Measurements from ENCODE around the gene PHKB. TPM values are rescaled to one million over a fixed set of nuclear protein-coding genes. Genes with fewer than 3 reads are reported as not detected.

Gene PHKB
- total RNA-seq, 1 donor from 2014 or later = 72.1 TPM

DNA sequence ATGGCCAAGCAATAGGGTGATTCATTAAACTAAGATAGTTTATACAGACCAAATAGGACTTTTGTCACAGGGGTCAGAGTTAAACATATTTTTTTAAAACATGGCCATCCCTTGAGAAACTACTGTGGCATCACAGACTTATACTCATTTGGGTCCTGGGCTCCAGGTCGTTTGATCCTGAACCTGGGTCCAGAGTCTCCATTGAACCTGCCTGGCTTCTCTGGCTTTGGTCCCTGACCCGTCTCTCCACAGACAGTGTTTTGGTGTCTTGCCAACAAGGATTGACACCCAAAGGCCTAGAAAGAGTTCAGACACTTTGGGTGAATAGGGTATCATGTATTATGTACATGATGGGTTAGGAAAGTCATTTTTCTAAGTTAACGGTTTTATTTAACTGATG is 236.7 kb downstream of the PHKB start:
- no peak for ATAC-seq (ENCODE audit: poor library complexity)
- intact Hi-C loops (cut with DNase I) = no loop called here
- no peak for DNase-seq

DNA sequence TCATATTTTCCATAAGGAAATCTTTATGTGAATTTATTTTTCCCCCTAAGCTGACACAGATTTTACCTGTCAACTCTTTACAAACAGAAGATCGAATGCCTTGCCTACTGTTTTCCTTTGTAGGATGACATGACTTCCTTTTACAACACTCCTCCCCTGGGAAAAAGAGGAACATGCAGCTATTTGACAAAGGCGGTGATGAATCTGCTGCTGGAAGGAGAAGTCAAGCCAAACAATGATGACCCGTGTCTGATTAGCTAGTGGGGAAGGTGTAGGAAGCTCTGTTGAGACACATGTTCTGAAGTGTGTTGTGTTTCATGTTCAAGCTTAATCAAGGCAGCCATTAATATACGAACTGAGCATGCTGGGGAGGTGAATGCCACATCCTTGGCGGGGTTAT is 238.0 kb downstream of the PHKB start:
- DNase-seq (no peak), ATAC-seq (ENCODE audit: poor library complexity) (no peak)
- intact Hi-C loops (cut with DNase I) = no loop called here

DNA sequence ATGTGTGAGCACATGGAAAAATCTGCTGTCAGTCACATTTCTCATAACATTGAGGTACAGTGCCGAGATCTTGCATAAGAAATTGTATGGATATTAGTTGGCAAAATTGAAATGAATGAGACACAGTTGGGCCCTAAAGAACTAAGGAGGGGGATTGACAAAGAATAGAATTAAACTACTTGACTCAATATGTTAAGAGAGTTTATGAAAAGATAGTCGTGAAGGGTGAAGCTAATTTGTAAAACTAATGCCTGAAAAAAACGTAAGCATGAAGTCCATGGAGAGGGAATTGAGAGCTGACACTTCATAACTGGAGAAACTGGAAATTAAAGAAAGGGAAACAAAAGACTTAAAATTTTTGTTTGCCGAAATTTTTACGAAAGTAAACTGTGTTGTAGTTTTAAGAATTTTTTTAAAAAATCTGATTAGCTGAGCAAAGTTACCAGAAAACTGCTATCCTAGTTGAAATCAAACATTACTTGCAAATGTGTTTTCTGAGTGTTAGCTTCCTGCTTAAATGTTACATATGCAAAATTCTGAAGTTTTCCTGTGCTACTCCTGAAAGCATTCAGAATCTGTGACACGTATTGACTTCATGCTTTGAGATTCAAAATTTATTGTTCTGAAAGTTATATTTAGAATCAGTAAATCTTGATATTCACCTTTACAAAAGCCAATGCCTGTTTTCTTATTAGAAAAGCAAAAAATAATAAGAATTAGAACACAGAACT is 239.9 kb downstream of the PHKB start:
- ATAC-seq (ENCODE audit: poor library complexity) (no peak), DNase-seq (no peak)
- intact Hi-C loops (cut with DNase I) = no loop called here

DNA sequence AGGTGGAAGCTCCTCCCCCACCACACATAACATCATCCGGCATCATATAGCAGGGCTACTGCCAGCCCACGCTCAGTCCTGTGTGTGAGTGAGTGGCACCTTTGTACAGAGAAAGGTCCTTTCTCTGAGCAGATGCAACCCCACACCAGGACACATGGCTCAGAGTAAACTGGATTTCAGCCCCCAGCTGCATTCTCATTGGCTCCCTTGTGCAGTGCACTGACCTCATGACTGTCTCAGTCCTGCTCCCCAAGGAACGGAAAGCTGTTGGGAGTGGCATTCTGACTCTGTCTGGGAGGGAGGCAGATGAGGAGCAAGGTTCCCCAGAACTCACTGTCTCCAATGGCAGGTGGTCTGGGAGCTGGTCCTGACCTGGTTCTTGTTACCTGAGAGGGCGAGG is 244.1 kb downstream of the PHKB start:
- DNase-seq (no peak), ATAC-seq (ENCODE audit: poor library complexity) (no peak)
- intact Hi-C loops (cut with DNase I) = no loop called here

DNA sequence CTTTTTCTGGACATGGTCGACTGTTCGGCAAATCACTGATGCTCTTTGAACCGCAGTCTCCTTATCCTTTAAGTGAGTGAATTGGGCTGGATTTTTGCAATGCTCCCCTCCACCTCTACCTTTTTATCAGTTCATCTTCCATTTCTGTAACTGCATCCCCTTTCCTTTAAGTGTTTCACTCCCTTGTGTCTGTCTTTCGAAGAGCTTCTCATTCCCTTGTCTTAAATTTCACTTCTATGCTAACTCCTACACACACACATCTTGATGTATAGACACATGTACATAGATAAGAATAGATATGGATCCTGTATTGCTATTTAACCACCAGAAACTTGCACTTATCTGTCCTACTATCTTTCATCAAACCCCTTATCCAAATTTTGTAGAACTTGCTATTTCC is 250.7 kb downstream of the PHKB start:
- intact Hi-C loops (cut with DNase I) = no loop called here
- DNase-seq (no peak), ATAC-seq (ENCODE audit: poor library complexity) (no peak)

DNA sequence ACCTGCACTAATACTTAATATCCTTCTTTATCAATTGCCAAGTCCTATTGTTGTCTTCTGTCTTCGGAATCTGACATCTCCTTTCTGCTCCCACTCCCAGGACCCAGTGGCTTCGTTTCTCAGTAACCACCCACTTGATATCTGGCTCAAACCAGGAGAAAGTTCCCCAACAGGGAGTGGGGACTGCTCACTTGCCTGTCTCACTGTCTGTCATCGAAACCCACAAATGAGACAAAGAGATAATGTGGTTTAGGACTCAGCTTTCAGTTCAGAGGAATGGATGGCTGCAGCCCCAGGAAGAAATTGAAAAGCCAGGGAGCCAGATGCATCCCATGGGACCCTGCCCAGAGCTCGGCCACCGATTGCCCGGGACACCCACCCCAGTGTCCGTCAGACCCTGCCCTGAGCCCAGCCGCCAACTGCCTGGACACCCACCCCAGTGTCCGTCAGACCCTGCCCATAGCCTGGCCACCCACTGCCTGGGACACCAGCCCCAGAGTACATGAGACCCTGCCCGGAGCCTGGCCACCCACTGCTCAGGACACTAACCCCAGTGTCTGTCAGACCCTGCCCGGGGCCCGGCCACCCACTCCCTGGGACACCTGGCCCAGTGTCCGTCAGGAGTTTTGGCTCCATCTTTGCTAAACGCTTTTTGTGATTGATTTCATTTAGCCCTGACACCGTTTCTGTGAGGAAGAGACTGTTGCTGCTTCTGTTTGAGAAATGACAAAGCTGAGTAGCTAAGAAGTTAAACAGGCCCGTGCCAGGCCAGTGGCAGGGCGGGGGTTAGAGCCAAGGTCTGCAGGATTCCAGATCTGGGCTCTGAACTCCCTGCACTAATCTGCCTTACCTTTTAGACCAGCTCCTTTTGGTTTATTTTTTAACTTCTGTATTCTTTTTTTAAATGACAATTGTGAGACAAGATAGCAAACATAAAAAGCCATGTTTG is 251.4 kb downstream of the PHKB start:
- no peak for DNase-seq
- intact Hi-C loops (cut with DNase I) = no loop called here
- no peak for ATAC-seq (ENCODE audit: poor library complexity)

DNA sequence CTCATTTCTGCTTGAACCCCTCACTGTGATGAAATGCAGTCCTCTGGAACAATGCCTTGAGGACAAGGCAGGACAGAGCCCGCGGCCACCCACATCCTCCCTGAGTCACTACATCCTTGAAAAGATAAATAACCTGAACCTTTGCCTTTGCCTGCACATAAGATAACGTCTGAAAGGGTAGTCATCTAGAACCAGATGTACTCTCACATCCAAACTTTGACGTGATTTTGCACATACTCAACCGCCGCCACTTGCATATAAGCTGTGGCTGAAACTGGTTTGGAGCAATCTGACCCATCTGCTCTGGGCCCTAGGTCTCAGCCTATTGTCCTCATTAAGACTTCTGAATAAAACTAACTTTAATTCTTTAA is 252.1 kb downstream of the PHKB start:
- no peak for ATAC-seq (ENCODE audit: poor library complexity)
- intact Hi-C loops (cut with DNase I) = no loop called here
- no peak for DNase-seq

DNA sequence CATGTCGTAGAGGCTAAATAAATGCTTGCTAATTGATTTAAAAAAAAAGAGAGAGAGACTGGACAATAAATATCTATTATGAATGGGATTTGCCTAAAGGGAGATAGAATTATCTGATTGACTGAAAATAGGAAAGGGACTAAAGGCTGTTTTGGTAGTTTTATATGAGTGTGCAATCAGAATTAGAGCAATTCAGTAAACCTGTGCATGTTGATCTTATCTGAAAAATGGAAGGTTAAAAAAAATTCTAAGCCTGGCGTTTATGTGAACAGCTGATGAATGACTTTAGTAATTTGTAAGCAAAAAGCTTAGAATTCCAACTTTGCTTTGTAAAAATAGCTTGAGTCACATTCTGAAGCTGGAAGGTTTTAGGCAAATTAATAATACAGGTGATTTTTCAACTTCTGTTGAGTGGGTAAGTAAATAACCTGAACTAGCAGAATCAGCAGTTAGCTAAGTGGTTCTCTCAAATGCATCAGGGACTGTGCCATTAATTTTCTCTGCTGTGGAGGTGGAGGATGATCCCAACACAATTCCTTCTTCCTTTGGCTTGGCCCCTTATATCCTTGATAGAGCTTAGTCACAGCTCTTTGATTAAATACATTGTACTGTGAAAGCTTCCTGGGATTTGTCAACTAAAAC is 254.4 kb downstream of the PHKB start:
- DNase-seq (no peak), ATAC-seq (ENCODE audit: poor library complexity) (no peak)
- intact Hi-C loops (cut with DNase I) = no loop called here

DNA sequence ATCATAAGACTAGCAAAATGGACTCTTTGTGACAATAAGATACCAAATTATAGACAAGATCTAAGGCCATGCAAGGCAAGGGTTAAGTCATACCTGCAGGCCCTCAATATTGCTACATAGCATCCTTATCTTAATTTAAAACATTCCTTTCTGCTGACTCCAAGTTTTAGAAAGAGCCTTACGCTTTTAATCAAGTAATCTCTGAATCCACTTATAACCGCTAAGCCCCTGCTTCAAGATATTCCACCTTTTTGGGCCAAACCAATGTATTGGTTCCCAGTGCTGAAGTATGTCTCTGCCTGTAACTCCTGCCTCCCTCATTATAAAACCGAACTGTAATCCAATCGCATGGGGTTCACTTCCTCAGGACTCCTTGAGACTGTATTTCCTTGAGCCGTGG is 255.4 kb downstream of the PHKB start:
- intact Hi-C loops (cut with DNase I) = no loop called here
- no peak for DNase-seq
- no peak for ATAC-seq (ENCODE audit: poor library complexity)

DNA sequence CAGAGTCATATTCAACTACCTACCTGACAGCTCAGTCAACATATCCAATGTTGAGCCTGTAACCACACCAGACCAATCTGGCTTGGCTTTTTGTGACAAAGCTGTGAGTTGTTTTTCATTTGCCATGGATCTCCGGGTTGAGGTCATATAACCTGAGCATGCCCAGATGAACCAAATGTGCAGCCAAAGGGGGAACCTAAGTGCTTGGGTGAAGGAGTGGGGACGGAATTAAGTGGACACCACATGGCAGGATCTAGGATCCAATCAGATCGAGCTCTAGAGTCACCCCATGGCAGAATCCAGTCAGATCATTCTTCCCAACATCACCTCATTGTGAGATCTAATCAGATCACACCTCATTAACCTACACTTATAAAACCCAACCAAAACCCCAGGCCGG is 258.6 kb downstream of the PHKB start:
- DNase-seq (no peak), ATAC-seq (ENCODE audit: poor library complexity) (no peak)
- intact Hi-C loops (cut with DNase I) = no loop called here

DNA sequence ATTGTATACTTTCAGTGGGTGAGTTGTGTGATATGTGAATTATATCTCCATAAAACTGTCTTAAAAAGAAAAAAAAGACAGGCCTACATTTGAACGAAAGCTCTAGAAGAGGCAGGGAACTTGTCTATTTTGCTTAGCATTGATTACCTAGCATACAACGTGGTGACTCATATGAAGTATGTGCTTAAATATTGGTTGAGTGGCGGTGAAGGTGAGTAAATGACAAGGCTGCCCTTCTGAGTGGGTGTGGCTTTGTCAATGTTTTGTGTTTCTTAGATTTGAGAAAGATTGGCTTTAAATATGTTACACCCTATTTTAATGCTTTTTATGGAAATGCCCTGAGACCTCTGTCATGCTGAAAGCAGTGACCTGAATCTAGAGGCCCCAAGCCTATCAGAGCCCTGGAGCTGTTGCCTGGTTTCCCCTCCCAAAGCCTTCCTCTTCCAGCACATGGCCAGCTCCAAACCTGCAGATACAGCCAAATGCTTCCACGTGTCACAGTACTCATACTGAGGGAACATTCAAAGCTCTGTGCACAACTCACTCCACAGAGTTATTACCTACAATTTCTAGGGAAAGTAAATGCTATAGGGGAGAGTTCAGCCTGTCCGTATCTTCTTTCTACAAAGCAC is 260.0 kb downstream of the PHKB start:
- DNase-seq (no peak), ATAC-seq (ENCODE audit: poor library complexity) (no peak)
- intact Hi-C loops (cut with DNase I) = no loop called here

DNA sequence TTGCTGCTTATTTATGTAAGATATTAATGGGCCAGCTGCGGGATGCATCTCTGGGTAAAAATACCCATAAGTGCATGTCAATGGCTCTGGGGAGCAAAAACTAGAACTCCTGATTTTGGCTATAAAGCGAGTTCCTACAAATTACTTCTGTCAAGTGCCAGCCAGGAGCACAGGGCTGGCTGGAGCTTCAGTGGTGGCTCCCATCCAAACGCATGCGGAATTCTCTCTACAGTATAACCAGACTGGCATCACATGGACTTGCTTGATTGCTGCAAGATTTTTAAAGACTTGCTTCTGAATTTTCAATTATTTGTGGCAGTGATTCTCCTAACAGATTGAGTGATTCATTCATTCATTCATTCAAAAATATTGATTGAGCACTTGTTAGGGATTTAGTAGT is 260.9 kb downstream of the PHKB start:
- intact Hi-C loops (cut with DNase I) = no loop called here

DNA sequence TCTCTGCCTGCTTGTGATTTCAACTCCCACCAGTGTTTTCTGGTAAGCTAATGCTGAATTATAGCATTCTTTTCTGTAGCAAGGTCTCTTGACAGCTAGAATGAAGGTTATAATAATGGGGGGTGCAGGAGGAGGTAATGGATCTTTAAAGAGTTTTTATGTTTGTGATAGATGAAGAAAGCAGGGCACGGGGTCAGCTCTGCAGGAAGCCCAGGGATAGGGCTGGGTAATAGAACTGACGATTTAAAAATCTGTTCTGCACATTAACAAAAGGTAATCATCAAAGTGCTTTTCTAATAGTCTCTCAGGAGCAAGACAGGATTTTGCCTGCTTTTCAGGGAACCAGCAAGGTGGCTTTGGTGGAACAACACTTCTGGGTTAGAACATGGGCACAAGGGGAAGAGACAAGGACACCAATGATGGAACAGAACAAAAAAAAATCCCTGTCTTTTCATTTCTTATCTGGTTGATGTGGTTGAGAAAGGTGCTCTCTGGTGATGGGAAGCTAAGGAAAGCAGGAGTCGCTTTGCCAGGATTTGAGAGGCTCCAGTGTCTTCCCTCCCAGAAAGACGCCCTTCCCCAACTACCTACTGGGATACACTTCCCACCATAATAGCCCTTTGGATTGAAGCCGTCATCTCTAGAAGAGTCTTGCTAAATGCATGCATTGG is 263.1 kb downstream of the PHKB start:
- no peak for ATAC-seq (ENCODE audit: poor library complexity)
- intact Hi-C loops (cut with DNase I) = no loop called here
- DNase-seq = no peak

More for the DNA sequence above, 260.9 kb downstream of the PHKB start:
- no peak for DNase-seq
- no peak for ATAC-seq (ENCODE audit: poor library complexity)

DNA sequence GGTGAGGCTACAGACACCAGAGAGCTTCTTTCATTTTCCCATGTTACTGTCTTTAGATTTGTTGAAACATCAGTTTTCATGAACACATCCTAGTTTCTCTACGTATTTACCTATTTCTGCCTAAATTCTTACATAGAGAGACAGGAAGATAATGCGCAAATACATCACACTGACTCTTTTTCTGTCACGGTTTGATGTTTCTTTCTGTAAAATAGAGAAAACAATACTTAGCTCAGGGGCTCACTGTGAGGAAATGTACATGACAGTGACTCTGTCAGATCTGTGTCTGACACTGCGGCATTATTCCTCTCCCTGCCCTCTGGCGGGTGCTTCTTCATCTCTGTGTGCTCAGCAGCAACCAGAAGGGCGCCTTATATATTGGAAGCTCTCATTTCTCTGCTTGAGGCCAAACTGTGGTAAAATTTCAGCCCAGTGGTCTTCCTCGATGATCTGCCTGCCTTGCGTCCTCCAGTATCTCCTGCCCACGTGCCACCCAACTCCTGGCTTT is 264.1 kb downstream of the PHKB start:
- ATAC-seq (ENCODE audit: poor library complexity) = no peak
- no peak for DNase-seq
- intact Hi-C loops (cut with DNase I) = no loop called here

DNA sequence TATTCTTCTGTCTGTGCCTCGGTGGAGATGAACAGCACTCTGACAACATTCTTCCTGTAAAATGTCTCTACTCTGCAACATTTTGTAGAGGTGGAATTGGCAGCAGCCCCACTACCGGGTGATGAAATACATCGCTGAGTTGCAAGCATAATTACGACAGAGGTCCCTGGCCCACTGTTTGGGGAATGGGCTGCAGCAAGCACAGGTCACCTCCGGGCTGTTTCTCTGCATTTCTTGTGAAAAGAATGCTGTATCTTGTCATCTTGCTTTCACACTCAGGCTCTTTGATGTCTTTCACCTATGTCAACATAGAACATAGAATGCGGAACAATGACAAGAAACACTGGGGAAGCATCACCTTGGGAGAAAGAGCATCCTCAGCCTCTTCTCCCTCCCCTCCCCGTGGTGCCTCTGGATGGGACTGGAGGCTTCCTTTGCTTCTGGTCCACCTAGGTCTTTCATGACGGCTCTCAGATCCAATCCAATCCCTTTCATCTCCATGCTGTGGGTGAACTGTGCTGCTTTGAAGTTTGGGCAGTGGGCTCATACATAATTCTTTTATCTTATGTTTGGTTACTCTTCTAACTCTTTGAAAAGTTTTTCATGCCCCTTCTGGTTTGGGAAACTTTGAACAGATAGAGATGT is 265.0 kb downstream of the PHKB start:
- no peak for DNase-seq
- intact Hi-C loops (cut with DNase I) = no loop called here
- no peak for ATAC-seq (ENCODE audit: poor library complexity)

DNA sequence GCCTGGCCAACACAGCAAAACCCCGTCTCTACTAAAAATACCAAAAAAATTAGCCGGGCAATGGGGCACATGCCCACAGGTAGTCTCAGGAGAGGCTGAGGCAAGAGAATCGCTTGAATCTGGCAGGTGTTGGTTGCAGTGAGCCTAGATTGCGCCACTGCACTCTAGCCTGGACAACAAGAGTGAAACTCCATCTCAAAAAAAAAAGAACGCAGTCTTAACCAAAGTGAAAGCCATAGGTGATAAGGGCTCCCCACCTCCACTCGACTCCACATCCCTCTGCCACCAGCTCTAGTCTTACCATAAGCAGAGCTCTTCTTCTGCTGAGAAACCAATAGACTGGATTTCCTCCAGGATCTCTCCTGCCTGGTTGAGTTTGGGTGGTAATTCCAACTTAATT is 266.0 kb downstream of the PHKB start:
- intact Hi-C loops (cut with DNase I) = no loop called here
- DNase-seq = no peak
- no peak for ATAC-seq (ENCODE audit: poor library complexity)

DNA sequence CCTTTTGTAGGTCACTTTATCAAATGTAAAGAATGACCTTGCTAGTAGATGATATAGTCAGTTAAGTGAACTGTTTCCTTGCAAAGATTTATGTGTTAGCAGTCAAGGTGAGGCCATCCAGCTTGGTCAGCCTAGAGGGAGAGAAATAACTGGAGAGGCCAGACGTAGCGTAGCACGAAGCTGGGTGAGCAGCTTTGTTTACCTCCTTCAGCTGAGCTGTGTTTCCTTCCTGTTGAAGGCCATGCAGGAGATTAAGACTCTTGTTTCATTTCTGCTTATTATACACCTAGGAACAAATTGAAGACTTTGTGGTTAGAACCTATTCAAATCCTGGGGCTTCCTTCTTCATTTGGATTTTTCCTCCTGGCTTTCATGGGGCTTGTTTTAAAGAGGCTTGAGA is 267.1 kb downstream of the PHKB start:
- ATAC-seq (ENCODE audit: poor library complexity) = no peak
- DNase-seq = no peak
- intact Hi-C loops (cut with DNase I) = no loop called here

DNA sequence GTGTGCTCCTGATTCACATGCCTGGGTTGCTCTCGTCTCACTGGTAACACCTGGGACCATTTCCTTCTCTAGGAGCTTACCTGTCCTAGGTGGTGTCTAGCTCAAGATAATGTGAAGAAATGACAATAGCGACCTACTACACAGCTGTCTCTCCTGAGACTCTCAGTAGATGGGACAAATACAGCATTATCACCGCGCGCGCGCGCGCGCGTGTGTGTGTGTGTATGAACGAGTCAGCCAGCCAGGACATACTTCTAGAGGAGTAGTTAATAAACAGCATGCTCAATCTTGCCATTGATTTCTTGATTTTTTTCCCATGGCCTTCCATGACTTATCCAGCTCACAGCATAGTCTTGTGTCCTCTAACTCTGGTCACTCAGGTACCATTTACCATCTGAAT is 268.6 kb downstream of the PHKB start:
- DNase-seq (no peak), ATAC-seq (ENCODE audit: poor library complexity) (no peak)
- intact Hi-C loops (cut with DNase I) = no loop called here
